K562 (cell line): ENCODE data around the gene TTC23L. TPM values are rescaled to one million over a fixed set of nuclear protein-coding genes. Genes with fewer than 3 reads are reported as not detected.
A peak's percentile ranks its signal among the peaks of the same experiment; 100 is the strongest.

ENCODE experiments used
- DACH1 ChIP-seq: fragments of 450-650 bp; IDR thresholded peaks from 2 replicates; pipeline ENCODE4 v1.6.1; 2018; ENCODE audit not compliant: partially characterized antibody
- DIDO1 ChIP-seq: fragments of 450-650 bp; IDR thresholded peaks from 2 replicates; pipeline ENCODE4 v1.6.1; 2016; ENCODE audit warnings: low read depth, missing biosample characterization, missing genetic modification characterization
- DNMT1 ChIP-seq: fragments of 450-650 bp; IDR thresholded peaks from 2 replicates; pipeline ENCODE4 v1.6.1; 2016; ENCODE audit warnings: antibody characterized with exemption, mild to moderate bottlenecking
- EHMT2 ChIP-seq: fragments of 450-650 bp; IDR thresholded peaks from 2 replicates; pipeline ENCODE4 v1.6.1; 2018; ENCODE audit warnings: antibody characterized with exemption
- GTF2F1 ChIP-seq: IDR thresholded peaks from 2 replicates; pipeline ENCODE4 v1.6.1; 2011; ENCODE audit warnings: low read depth, low read length, improper control_type of control experiment
- HDAC1 ChIP-seq, 2 experiments: fragments of 450-650 bp; IDR thresholded peaks; 2 replicates each; pipeline ENCODE4 v1.6.1; 2016 to 2017; ENCODE audit warnings: inconsistent platforms in 1 of 2, mild to moderate bottlenecking in 1 of 2, moderate library complexity in 1 of 2
- HDGF ChIP-seq: fragments of 450-650 bp; IDR thresholded peaks from 2 replicates; pipeline ENCODE4 v1.6.1; 2016
- HLTF ChIP-seq: fragments of 450-650 bp; IDR thresholded peaks from 2 replicates; pipeline ENCODE4 v1.6.1; 2016
- JUND ChIP-seq, 2 experiments: IDR thresholded peaks; 2 replicates in 1 of 2; 3 replicates in 1 of 2; pipeline ENCODE4 v1.6.1; 2011; ENCODE audit warnings: borderline replicate concordance in 2 of 2, low read depth in 2 of 2, low read length in 2 of 2, improper control_type of control experiment in 1 of 2, missing biosample characterization in 1 of 2, missing genetic modification characterization in 1 of 2, missing genetic modification reagents in 1 of 2
- LEF1 ChIP-seq: fragments of 450-650 bp; IDR thresholded peaks from 2 replicates; pipeline ENCODE4 v1.6.1; 2016; ENCODE audit warnings: mild to moderate bottlenecking
- MYC ChIP-seq, 2 experiments: fragments of 250-450 bp in 1 of 2; sonication (Bioruptor Pico) in 1 of 2; IDR thresholded peaks; 2 replicates each; pipeline versions ENCODE4 v1.5.1 to v1.6.1; 2012 to 2021; ENCODE audit warnings: low read depth in 2 of 2, borderline replicate concordance in 1 of 2, improper control_type of control experiment in 1 of 2, low read length in 1 of 2, mild to moderate bottlenecking in 1 of 2, moderate library complexity in 1 of 2
- RBM17 ChIP-seq: fragments of 200-400 bp; formaldehyde crosslinking; IDR thresholded peaks from 2 replicates; pipeline ENCODE4 v1.6.1; 2017; ENCODE audit warnings: low read depth, mild to moderate bottlenecking, low read length, borderline replicate concordance
- SMARCA5 ChIP-seq: fragments of 450-650 bp; IDR thresholded peaks from 2 replicates; pipeline ENCODE4 v1.6.1; 2016
- SNIP1 ChIP-seq: fragments of 450-650 bp; IDR thresholded peaks from 2 replicates; pipeline ENCODE4 v1.7.1; 2017; ENCODE audit warnings: low read depth, mild to moderate bottlenecking
- SNRNP70 ChIP-seq: fragments of 200-400 bp; formaldehyde crosslinking; optimal IDR thresholded peaks from 2 replicates; pipeline ENCODE3; 2017; ENCODE audit warnings: low read depth, low read length
- TAF1 ChIP-seq: IDR thresholded peaks from 2 replicates; pipeline ENCODE4 v1.6.1; 2011; ENCODE audit warnings: mild to moderate bottlenecking, low read length, moderate library complexity; ENCODE audit not compliant: insufficient read depth, control insufficient read depth, severe bottlenecking; ENCODE audit errors: extremely low read depth
- TGIF2 ChIP-seq: sonication (generic); formaldehyde crosslinking; IDR thresholded peaks from 2 replicates; pipeline ENCODE4 v1.8.1; 2022; ENCODE audit warnings: mild to moderate bottlenecking, missing genetic modification reagents, moderate library complexity
- ZC3H8 ChIP-seq: fragments of 450-650 bp; IDR thresholded peaks from 2 replicates; pipeline ENCODE4 v1.6.1; 2017
- ZFPM2 ChIP-seq: fragments of 250-450 bp; sonication (Bioruptor Pico); IDR thresholded peaks from 2 replicates; pipeline ENCODE4 v1.5.1; 2022; ENCODE audit warnings: mild to moderate bottlenecking
- ZNF41 ChIP-seq: fragments of 250-450 bp; sonication (Bioruptor Pico); conservative IDR thresholded peaks from 2 replicates; pipeline ENCODE4 v1.4.0; 2020; ENCODE audit warnings: mild to moderate bottlenecking
- ZNF76 ChIP-seq: fragments of 250-450 bp; sonication (Bioruptor Pico); IDR thresholded peaks from 2 replicates; pipeline ENCODE4 v1.4.0; 2020; ENCODE audit warnings: mild to moderate bottlenecking, moderate library complexity, borderline replicate concordance
- ZNF766 ChIP-seq: fragments of 200-800 bp; sonication (Bioruptor generic); conservative IDR thresholded peaks from 2 replicates; pipeline ENCODE4 v1.6.1; 2016; ENCODE audit warnings: missing genetic modification characterization, missing compliant biosample characterization
- ZNF785 ChIP-seq: fragments of 250-450 bp; sonication (Bioruptor Pico); IDR thresholded peaks from 2 replicates; pipeline ENCODE4 v1.4.0; 2020; ENCODE audit warnings: mild to moderate bottlenecking
- polyA plus RNA-seq, 8 experiments: library from polyadenylated mRNA; depleted of rRNA in 4 of 8; stranded (reverse) in 5 of 8; unstranded in 3 of 8; fragments of >200 nt; fragmentation: Nextera tagmentation in 2 of 8; fragmentation: Illumina TruSeq in 1 of 8; extraction: Ambion mirVana in 2 of 8; extraction: Trizol in 1 of 8; gene quantifications; 2 replicates each; pipeline versions ENCODE4 v1.2.1 to v1.2.3, GENCODE V29; 2011 to 2014; ENCODE audit warnings: inconsistent platforms in 1 of 8, missing spikeins in 1 of 8
- total RNA-seq, 7 experiments: library from RNA; depleted of rRNA in 6 of 7; stranded (reverse); fragments of >200 nt in 6 of 7; fragmentation: Illumina TruSeq in 2 of 7; extraction: Trizol in 2 of 7; gene quantifications; 2 replicates each; pipeline versions ENCODE4 v1.2.1 to v1.2.3, GENCODE V29; 2011 to 2021; ENCODE audit warnings: low replicate concordance in 1 of 7
- TF ChIP-seq, protein P1 (sequence below): sonication (generic); formaldehyde crosslinking; IDR thresholded peaks from 2 replicates; pipeline ENCODE4 v1.8.1; 2023; ENCODE audit warnings: mild to moderate bottlenecking, missing genetic modification reagents
- TF ChIP-seq, protein P2 (sequence below): fragments of 250-450 bp; sonication (Bioruptor Pico); IDR thresholded peaks from 2 replicates; pipeline ENCODE4 v1.9.0; 2021; ENCODE audit warnings: mild to moderate bottlenecking
- TF ChIP-seq, protein P3 (sequence below): fragments of 450-650 bp; IDR thresholded peaks from 2 replicates; pipeline ENCODE4 v1.6.1; 2018; ENCODE audit not compliant: partially characterized antibody

TTC23L gene
- total and polyA plus RNA-seq, 9 of the 15 experiments (the other 6 are each of a cell fraction or from before 2014, with no cell fraction given): 0.03 to 0.32 (median 0.14) TPM; not detected in 2

DNA sequence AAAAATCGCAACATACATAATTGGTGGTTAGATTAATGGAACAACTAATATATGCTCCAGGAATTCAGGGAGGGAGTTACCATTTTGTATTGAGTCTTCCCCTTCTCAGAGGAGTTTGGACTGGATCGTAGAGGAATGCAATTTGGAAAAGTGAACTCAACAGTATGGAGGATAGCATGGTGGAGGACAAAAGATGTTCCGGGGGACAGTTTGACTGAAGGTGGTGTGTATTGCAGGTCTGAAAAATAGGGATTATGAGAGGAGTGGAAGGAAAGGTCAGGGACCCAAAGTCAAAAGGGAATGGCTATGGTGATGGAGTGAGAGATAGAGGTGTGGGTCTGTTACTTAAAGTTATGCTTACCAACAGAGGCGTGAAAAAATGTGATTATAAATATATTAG is 91.9 kb downstream of the TTC23L start (continued):
- TF ChIP-seq DIDO1 (tag) (no peak), DNMT1 (no peak), ZC3H8 (peak; percentile 68; the same call in 1 of the 2 replicates), MYC (IDR thresholded peaks at IDR 0.05; ENCODE audit: low read depth, low read length) (no peak), MYC (CRISPR knock-in tag; IDR thresholded peaks at IDR 0.05; ENCODE audit: borderline replicate concordance, low read depth) (no peak), ZNF41 (CRISPR knock-in tag) (no peak), DACH1 (no peak), HDAC1 (IDR thresholded peaks at IDR 0.05) (peak in 1 of 2 experiments; percentile 50; a peak in 1 of 4 replicates), TAF1 (no peak), SNRNP70 (no peak), SNIP1 (no peak), ZNF785 (CRISPR knock-in tag) (no peak), SMARCA5 (0 out of 2 replicates have a peak, but pooled peaks have one; percentile 41), GTF2F1 (no peak), TGIF2 (CRISPR knock-in tag) (no peak), ZFPM2 (CRISPR knock-in tag) (no peak), JUND (IDR thresholded peaks at IDR 0.05; ENCODE audit: borderline replicate concordance, low read depth, low read length) (no peak), JUND (tag; IDR thresholded peaks at IDR 0.05; ENCODE audit: borderline replicate concordance, low read depth, low read length) (no peak), LEF1 (no peak), EHMT2 (peak; percentile 84; the same call in 1 of the 2 replicates), ZNF76 (no peak), RBM17 (no peak), HLTF (0 out of 2 replicates have a peak, but pooled peaks have one; percentile 61), HDGF (peak; percentile 28; the same call in 1 of the 2 replicates), ZNF766 (CRISPR knock-in tag) (no peak)
- TF ChIP-seq, protein P1, sequence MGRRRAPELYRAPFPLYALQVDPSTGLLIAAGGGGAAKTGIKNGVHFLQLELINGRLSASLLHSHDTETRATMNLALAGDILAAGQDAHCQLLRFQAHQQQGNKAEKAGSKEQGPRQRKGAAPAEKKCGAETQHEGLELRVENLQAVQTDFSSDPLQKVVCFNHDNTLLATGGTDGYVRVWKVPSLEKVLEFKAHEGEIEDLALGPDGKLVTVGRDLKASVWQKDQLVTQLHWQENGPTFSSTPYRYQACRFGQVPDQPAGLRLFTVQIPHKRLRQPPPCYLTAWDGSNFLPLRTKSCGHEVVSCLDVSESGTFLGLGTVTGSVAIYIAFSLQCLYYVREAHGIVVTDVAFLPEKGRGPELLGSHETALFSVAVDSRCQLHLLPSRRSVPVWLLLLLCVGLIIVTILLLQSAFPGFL: no peak
- TF ChIP-seq, protein P2, sequence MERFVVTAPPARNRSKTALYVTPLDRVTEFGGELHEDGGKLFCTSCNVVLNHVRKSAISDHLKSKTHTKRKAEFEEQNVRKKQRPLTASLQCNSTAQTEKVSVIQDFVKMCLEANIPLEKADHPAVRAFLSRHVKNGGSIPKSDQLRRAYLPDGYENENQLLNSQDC (CRISPR knock-in tag): no peak
- TF ChIP-seq, protein P3, sequence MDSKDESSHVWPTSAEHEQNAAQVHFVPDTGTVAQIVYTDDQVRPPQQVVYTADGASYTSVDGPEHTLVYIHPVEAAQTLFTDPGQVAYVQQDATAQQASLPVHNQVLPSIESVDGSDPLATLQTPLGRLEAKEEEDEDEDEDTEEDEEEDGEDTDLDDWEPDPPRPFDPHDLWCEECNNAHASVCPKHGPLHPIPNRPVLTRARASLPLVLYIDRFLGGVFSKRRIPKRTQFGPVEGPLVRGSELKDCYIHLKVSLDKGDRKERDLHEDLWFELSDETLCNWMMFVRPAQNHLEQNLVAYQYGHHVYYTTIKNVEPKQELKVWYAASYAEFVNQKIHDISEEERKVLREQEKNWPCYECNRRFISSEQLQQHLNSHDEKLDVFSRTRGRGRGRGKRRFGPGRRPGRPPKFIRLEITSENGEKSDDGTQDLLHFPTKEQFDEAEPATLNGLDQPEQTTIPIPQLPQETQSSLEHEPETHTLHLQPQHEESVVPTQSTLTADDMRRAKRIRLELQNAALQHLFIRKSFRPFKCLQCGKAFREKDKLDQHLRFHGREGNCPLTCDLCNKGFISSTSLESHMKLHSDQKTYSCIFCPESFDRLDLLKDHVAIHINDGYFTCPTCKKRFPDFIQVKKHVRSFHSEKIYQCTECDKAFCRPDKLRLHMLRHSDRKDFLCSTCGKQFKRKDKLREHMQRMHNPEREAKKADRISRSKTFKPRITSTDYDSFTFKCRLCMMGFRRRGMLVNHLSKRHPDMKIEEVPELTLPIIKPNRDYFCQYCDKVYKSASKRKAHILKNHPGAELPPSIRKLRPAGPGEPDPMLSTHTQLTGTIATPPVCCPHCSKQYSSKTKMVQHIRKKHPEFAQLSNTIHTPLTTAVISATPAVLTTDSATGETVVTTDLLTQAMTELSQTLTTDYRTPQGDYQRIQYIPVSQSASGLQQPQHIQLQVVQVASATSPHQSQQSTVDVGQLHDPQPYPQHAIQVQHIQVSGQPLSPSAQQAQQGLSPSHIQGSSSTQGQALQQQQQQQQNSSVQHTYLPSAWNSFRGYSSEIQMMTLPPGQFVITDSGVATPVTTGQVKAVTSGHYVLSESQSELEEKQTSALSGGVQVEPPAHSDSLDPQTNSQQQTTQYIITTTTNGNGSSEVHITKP: peak; percentile 41
